Progenitor cell of endocrine pancreas (in vitro differentiated cells): ENCODE data around the gene RAB11FIP3. TPM values are rescaled to one million over a fixed set of nuclear protein-coding genes. Genes with fewer than 3 reads are reported as not detected.
"Not testable (repeated sequence)": the region's sequence is repeated elsewhere in the genome, so short reads cannot be mapped to it uniquely, and the experiment has no call there.

Experiments used
- DNase-seq: peaks from one replicate; pipeline ENCODE4 v3.0.0; 2021; ENCODE audit warnings: low spot score; ENCODE audit not compliant: unreplicated experiment
- H3K27ac Mint-ChIP-seq: 2 replicates; pipeline ENCODE4 v1.8.0; 2021; ENCODE audit warnings: mild to moderate bottlenecking, moderate library complexity, mixed read lengths
- H3K27me3 Mint-ChIP-seq: 2 replicates; pipeline ENCODE4 v1.8.0; 2021; ENCODE audit warnings: mixed read lengths
- H3K36me3 Mint-ChIP-seq: 2 replicates; pipeline ENCODE4 v1.8.0; 2022; ENCODE audit warnings: mixed read lengths; ENCODE audit not compliant: insufficient read depth
- H3K4me1 Mint-ChIP-seq: 2 replicates; pipeline ENCODE4 v1.8.0; 2021; ENCODE audit warnings: low read depth, mixed read lengths
- H3K4me3 Mint-ChIP-seq: 2 replicates; pipeline ENCODE4 v1.8.0; 2021; ENCODE audit warnings: low read depth, mild to moderate bottlenecking, moderate library complexity, mixed read lengths
- H3K9me3 Mint-ChIP-seq: 2 replicates; pipeline ENCODE4 v1.8.0; 2021; ENCODE audit warnings: low read depth, mixed read lengths
- CTCF ChIP-seq: fragments of 200-600 bp; sonication (generic); IDR thresholded peaks from one replicate; pipeline ENCODE4 v1.5.0; 2021; ENCODE audit warnings: antibody characterized with exemption, mild to moderate bottlenecking; ENCODE audit not compliant: unreplicated experiment
- total RNA-seq: library from RNA; stranded (reverse); gene quantifications from 2 replicates; pipeline ENCODE4 v1.2.1, GENCODE V29; 2021

Gene RAB11FIP3
- total RNA-seq, 1 donor from 2014 or later, result 97.9 TPM

DNA sequence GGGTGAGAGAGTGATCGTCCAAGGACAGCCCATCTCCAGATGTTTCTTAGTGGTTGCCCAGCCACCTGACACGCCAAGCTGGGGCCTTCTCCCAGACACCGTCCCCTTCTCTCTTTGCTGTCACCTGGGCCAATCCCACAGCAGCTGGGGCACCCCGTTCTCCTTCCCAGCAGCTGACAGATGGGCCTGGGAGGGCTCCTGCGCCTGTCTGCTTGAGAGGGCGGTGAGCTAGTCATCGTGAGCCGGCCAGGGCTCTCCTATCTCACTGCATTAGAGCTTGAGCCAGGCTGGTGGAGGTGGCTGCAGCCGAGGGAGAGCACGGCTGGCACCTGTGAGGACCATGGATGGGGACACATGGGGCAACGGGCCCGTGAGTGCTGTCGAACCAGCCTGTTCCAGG lies 41.2 kb downstream of the RAB11FIP3 start:
- Mint-ChIP-seq H3K4me1 (no peaks in the 10 kb centered on the region), H3K9me3 (no peaks in the 10 kb centered on the region), H3K27ac (peak overlapping the region; percentile 89), H3K4me3 (no peak overlapping the region), H3K27me3 (no peaks in the 10 kb centered on the region), H3K36me3 (peaks cover 5% of the 10 kb centered on the region)
- no peak for DNase-seq
- TF ChIP-seq CTCF, result no peak

DNA sequence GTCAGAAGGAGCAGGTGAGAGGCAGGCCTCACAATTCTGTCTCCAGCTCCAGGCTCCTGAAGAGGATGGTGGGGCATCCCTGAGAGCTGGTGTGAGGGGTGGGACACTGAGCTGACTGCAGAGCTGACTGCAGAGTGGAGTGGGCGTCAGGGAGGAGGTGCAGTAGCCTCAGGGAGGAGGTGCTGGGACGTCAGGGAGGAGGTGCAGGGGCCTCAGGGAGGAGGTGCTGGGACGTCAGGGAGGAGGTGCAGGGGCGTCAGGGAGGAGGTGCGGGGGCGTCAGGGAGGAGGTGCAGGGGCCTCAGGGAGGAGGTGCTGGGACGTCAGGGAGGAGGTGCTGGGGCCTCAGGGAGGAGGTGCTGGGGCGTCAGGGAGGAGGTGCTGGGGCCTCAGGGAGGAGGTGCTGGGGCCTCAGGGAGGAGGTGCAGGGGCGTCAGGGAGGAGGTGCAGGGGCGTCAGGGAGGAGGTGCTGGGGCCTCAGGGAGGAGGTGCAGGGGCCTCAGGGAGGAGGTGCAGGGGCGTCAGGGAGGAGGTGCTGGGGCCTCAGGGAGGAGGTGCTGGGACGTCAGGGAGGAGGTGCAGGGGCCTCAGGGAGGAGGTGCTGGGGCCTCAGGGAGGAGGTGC lies 41.9 kb downstream of the RAB11FIP3 start:
- not testable (repeated sequence) for H3K36me3 Mint-ChIP-seq, H3K9me3 Mint-ChIP-seq, DNase-seq, H3K27me3 Mint-ChIP-seq, H3K4me3 Mint-ChIP-seq, H3K4me1 Mint-ChIP-seq
- H3K27ac Mint-ChIP-seq, result peak overlapping the region; percentile 89

- Mint-ChIP-seq H3K9me3 (no peaks in the 10 kb centered on the region), H3K4me1 (no peaks in the 10 kb centered on the region), H3K36me3 (peaks cover 4% of the 10 kb centered on the region), H3K4me3 (no peak overlapping the region), H3K27ac (no peak overlapping the region), H3K27me3 (no peaks in the 10 kb centered on the region)
- DNase-seq, result no peak
- no peak for TF ChIP-seq CTCF
These were observed 42.8 kb downstream of the RAB11FIP3 start for GRCh38 chr16:468068-468821.

GRCh38 chr16:469459-469858 lies 44.0 kb downstream of the RAB11FIP3 start:
- H3K9me3 Mint-ChIP-seq, H3K4me1 Mint-ChIP-seq, H3K4me3 Mint-ChIP-seq: not testable (repeated sequence)

GRCh38 chr16:470418-470817 lies 45.0 kb downstream of the RAB11FIP3 start:
- Mint-ChIP-seq H3K9me3 (no peaks in the 10 kb centered on the region), H3K4me3 (no peak overlapping the region), H3K27ac (peak overlapping the region; percentile 18), H3K4me1 (peaks cover 11% of the 10 kb centered on the region), H3K27me3 (no peaks in the 10 kb centered on the region), H3K36me3 (peaks cover 11% of the 10 kb centered on the region)
- no peak for DNase-seq
- TF ChIP-seq CTCF, result no peak

More at GRCh38 chr16:469459-469858, 44.0 kb downstream of the RAB11FIP3 start:
- not testable (repeated sequence) for H3K27me3 Mint-ChIP-seq, H3K27ac Mint-ChIP-seq, DNase-seq, H3K36me3 Mint-ChIP-seq

DNA sequence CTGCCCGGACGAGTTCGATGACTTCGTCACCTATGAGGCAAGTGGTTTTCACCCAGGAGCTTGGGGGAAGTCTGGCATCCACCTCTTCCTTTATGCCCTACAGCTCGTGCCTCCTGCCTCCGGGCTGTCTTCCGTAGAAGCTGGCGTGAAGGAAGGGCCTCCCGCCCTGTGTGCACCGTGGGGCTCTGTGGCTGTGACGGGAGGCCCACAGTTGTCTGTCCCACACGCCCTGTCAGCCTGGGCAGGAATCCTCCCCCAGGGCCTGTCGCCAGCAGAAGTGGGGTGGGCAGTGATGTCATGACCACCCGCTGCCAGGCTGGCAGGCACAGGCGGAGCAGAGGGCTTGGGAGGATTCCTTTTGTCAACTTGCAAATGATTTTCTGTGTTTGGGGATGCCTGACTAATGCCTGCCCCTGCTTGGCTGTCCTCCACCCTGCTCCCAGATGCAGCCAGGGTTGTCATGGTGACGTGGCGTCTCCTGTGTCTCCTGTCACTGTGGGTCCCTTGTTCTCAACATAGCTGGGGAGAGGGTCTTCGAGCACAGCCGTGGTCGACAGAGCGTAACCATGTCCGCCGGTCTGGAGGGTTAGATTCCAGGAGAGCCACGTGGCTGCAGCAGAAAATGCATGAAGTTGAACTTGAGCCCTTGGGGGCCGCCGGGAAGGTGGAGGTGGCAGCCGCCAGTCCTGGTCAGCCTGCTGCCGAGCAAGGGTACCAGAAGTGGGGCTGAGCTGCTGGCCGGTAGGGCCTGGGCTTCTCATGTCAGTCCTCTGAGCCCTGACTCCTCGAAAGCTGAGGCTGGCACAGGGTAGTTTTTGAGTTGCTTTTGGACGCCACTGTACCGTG lies 46.1 kb downstream of the RAB11FIP3 start:
- peaks cover 11% of the 10 kb centered on the region for H3K36me3 Mint-ChIP-seq
- H3K27ac Mint-ChIP-seq, result no peak overlapping the region
- peaks cover 11% of the 10 kb centered on the region for H3K4me1 Mint-ChIP-seq
- no peaks in the 10 kb centered on the region for H3K9me3 Mint-ChIP-seq
- no peak for DNase-seq
- TF ChIP-seq CTCF, result no peak
- no peak overlapping the region for H3K4me3 Mint-ChIP-seq
- H3K27me3 Mint-ChIP-seq, result no peaks in the 10 kb centered on the region
